T-helper 2 cell treated with Interferon-gamma antibody and Interleukin-4, amounts not matched to agents 100 ng/mL and 5 ng/mL, for 36 hours (primary cell): ENCODE data around the gene MED16. TPM values are rescaled to one million over a fixed set of nuclear protein-coding genes. Genes with fewer than 3 reads are reported as not detected.

Experiments used
- intact Hi-C: fragments of 100-400 bp; cut with micrococcal nuclease; formaldehyde crosslinking; loops from one replicate; pipeline ENCODE4 v1.15.1; 2023
- total RNA-seq: library from RNA; stranded (reverse); gene quantifications from 2 replicates; pipeline ENCODE4 v1.2.3, GENCODE V29; 2022

MED16 gene
- total RNA-seq, 1 donor from 2014 or later: 66.7 TPM

DNA sequence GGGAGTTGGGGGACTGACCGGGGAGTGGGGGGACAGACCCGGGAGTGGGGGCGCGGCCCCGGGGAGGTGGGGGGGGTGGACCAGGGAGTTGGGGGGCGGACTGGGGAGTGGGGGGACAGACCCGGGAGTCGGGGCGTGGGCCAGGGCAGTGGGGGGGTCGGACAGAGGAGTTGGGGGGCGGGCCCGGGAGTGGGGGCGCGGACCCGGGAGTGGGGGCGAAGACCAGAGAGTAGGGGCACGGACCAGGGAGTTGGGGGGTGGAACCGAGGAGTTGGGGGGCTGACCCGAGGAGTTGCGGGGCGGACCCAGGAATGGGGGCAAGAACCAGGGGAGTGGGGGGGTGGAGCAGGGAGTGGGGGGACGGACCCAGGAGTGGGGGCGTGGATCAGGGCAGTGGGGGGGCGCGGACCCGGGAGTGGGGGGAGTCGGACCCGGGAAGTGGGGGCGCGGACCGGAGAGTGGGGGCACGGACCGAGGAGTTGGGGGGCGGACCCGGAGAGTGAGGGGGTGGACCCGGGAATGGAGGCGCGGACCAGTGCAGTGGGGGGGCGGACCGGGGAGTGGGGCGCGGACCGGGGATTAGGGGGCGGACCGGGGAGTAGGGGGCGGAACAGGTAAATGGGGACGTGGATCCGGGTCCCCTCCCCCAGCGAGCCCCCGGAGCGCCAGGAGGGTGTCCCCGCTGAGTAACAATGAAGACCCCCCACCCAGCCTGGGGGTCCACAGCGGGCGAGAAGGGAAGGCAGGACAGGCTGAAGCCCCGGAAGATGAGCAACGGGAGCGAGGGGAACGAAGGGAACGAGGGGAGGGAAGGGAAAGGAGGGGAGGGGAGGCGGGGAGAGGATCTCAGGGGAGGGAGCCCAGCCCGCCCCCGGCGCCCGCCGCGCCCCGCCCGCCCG, 19.4 kb upstream of the MED16 start:
- intact Hi-C loops: no loop called here

GRCh38 chr19:911197-912033, 18.4 kb upstream of the MED16 start:
- intact Hi-C loops: no loop called here

- intact Hi-C loops: no loop called here
Measured at GRCh38 chr19:907183-907853, 14.3 kb upstream of the MED16 start.

GRCh38 chr19:906480-906879, 13.5 kb upstream of the MED16 start:
- intact Hi-C loops: no loop called here

- intact Hi-C loops: no loop called here
Measured at GRCh38 chr19:904545-904944, 11.6 kb upstream of the MED16 start.

- intact Hi-C loops: no loop called here
Measured at GRCh38 chr19:903266-903797, 10.3 kb upstream of the MED16 start.

DNA sequence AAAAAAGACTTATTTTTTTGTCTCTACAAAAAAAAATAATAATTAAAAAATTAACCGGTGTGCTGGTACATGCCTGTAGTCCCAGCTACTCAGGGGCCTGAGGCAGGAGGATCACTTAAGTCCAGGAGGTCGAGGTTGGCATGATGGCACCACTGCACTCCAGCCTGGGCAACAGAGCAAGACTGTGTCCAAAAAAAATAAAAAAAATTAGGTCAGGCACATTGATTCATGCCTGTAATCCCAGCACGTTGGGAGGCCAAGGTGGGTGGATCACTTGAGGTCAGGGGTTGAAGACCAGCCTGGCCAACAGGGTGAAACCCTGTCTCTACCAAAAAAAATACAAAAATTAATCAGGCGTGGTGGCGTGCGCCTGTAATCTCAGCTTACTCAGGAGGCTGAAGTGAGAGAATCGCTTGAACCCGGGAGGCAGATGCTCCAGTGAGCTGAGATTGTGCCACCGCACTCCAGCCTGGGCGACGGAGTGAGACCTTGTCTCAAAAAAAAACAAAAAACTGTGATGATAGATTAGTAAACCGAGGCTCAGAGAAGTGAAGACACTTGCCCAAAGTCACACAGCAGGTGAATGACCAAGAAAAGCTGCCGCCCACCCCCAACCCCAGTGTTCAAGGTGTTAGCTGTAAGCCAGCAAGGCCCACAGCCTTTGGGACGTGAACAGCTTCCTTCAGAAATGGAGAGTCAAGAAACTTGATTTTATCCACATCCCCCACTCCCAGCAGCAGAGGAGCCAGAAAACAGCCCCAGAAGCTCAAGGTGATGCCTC, 9.6 kb upstream of the MED16 start:
- intact Hi-C loops: no loop called here

- intact Hi-C loops: no loop called here
Measured at GRCh38 chr19:902093-902370, 9.0 kb upstream of the MED16 start.

- intact Hi-C loops: no loop called here
Measured at GRCh38 chr19:901216-902092, 8.5 kb upstream of the MED16 start.

DNA sequence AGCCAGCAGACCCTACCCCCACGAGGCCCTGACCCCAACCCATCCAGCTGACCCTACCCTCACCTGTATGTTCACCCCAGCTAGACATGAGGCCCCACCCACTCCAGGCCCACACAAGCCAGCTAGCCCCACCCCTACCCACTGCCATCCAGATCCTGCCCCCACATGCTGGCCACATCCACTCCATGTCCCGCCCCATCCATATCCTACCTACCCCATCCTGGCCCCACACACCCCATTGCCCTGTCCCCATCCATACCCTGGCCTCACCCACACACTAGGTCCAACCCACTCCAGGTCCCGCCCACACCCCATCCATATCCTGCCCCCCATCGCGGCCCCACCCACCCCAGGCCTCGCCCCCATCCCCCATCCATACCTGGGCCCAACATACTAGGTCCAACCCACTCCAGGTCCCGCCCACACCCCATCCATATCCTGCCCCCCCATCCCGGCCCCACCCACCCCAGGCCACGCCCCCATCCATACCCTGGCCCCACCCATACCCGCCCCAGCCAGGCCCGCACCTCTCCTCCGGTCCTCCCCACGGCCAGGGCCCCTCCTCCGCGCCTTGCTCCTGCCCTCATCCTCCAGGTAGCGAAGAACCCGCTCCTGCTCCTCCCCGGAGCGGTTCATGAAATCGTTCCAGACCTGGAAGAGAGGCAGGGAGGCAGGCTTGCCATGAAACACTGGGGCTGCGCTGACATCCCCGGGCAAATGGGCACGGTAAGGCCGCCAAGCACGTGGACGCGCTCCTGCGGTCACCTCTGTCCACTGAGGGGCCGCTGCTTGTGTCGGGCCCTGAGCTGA, 7.5 kb upstream of the MED16 start:
- intact Hi-C loops: no loop called here

GRCh38 chr19:900043-900301, 7.0 kb upstream of the MED16 start:
- intact Hi-C loops: no loop called here

DNA sequence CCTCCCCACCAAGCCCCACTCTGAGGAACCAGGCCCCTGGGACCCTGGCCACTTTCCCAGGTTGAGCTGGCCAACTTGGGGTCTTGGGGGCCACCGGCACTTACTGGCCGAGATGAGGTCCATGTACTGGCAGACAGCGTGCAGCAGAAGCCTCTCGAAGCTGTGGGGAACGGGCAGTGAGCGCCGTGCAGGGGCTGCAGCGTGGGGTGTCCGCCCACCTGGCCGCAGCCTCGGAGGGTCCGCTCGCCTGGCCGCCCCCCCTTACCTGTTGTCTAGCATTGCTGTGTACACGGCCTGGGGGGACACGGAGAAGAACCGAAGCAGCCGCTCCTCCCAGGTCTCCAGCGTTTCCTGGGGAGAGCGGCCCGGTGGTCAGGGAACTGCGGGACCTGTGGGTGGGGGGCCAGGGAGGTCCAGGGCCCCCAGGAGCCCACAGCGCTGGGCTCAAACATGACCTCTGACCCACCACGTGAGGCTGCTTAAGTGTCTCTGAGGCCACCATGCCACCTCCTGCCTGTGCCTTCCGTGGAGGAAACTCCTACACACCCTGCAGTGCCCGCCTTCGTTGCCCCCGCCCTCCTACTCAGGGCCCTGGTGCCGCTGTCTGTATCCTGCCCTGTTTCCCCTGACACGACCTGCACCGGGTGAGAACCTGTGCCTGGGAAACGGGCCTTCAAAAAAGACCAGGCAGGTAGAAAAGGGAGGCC, 6.5 kb upstream of the MED16 start:
- intact Hi-C loops: no loop called here

GRCh38 chr19:898663-899062, 5.7 kb upstream of the MED16 start:
- intact Hi-C loops: no loop called here

DNA sequence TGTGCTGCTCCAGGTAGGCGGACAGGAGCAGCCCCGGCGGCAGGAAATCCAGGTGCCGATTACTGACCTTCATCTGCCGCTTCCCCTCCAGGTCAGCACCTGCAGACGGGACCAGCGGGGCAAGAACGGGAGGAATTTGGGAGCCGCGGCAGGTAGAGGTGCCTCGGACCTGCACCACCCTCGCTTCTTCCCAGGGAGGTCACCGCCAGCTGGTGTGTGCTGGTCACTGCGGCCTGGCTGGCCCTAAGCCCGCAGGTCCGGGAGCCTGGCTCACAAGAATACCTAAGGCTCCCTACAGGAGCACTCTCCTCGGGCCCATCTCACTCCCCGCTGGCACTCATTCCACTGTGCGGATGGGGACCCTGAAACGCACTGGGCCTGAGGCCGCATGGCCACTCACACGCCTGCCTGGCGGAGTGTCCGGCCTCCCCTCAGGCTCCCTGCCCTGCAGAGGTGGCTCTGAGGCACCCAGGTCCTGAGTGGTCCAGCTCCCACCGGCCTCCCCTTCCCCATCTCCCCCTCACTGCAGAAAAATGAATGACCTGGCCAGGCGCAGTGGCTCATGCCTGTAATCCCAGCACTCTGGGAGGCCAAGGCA, 4.6 kb upstream of the MED16 start:
- intact Hi-C loops: no loop called here

GRCh38 chr19:896999-897398, 4.0 kb upstream of the MED16 start:
- intact Hi-C loops: no loop called here

GRCh38 chr19:896434-896833, 3.4 kb upstream of the MED16 start:
- intact Hi-C loops: no loop called here

GRCh38 chr19:892243-892893, 619 bp downstream of the MED16 start:
- intact Hi-C loops: loop anchor here (2.0 kb wide), 2 partner anchors 20 to 30 kb away; no protein-coding TSS in a partner anchor
